GM12878 (cell line): ENCODE results near the gene ZNF423. TPM values are rescaled to one million over a fixed set of nuclear protein-coding genes. Genes with fewer than 3 reads are reported as not detected.

ENCODE experiments used
- ATAC-seq: fragments of 200-7000 bp; cut with Tn5 transposase; 3 replicates; pipeline ENCODE4 v1.9.1; 2020; ENCODE audit warnings: mild to moderate bottlenecking, moderate library complexity
- BruUV-seq: library from RNA; stranded (reverse); fragments of 400-500 nt; replicated peaks from 2 replicates; lab custom pipeline; 2021; lab: Mats Ljungman, UMichigan
- CTCF ChIA-PET: fragments of 300-600 bp; sonication (Branson Sonifier 250); formaldehyde crosslinking; extraction: SDS; loops from one replicate; lab custom pipeline; 2021; ENCODE audit warnings: inconsistent platforms; lab: Yijun Ruan, JAX
- POLR2A ChIA-PET: fragments of 350-600 bp; formaldehyde crosslinking; extraction: SDS; loops from one replicate; lab custom pipeline; 2021; ENCODE audit warnings: inconsistent platforms; lab: Charles Lee
- RAD21 ChIA-PET: fragments of 300-600 bp; sonication (Branson Sonifier 250); formaldehyde crosslinking; loops from one replicate; lab custom pipeline; 2023; ENCODE audit warnings: antibody characterized with exemption; ENCODE audit not compliant: unreplicated experiment; lab: Charles Lee
- SMC1A ChIA-PET: fragments of 300-600 bp; sonication (Branson Sonifier 250); formaldehyde crosslinking; loops from one replicate; lab custom pipeline; 2023; ENCODE audit not compliant: unreplicated experiment, uncharacterized antibody; lab: Charles Lee
- DNase-seq: peaks from one replicate; pipeline ENCODE4 v3.0.0-alpha.2; 2011; ENCODE audit warnings: low read depth, low spot score
- FAIRE-seq: peaks from 3 replicates; lab custom pipeline; 2011; peaks lifted over from hg19 to GRCh38; lab: Jason Lieb, UNC
- H2AFZ ChIP-seq: 2 replicates; pipeline ENCODE4 v1.6.0; 2011; ENCODE audit warnings: low read depth, low read length, control low read depth; ENCODE audit not compliant: control insufficient read depth
- H3K27ac ChIP-seq: 2 replicates; pipeline ENCODE4 v1.5.1; 2011; ENCODE audit warnings: control low read depth; ENCODE audit not compliant: control insufficient read depth, insufficient read depth
- H3K27me3 ChIP-seq, 2 experiments: replicated peaks in 1 of 2; 2 replicates each; pipeline versions ENCODE4 v1.6.0 to v1.6.1; 2011; ENCODE audit warnings: low read length in 1 of 2; ENCODE audit not compliant: control insufficient read depth in 2 of 2, insufficient read depth in 2 of 2
- H3K36me3 ChIP-seq, 2 experiments: 2 replicates each; pipeline ENCODE4 v1.5.1; 2011; ENCODE audit warnings: low read length in 1 of 2; ENCODE audit not compliant: control insufficient read depth in 2 of 2, insufficient read depth in 2 of 2
- H3K4me1 ChIP-seq: 2 replicates; pipeline ENCODE4 v1.6.1; 2011; ENCODE audit warnings: mild to moderate bottlenecking, low read length, moderate library complexity, mixed read lengths; ENCODE audit not compliant: control insufficient read depth, insufficient read depth
- H3K4me2 ChIP-seq: 2 replicates; pipeline ENCODE4 v1.6.0; 2011; ENCODE audit warnings: control low read depth; ENCODE audit not compliant: control insufficient read depth, insufficient read depth
- H3K4me3 ChIP-seq: fragments of 200-600 bp; sonication (generic); 2 replicates; pipeline ENCODE4 v1.5.1; 2016
- H3K79me2 ChIP-seq: 2 replicates; pipeline ENCODE4 v1.6.0; 2011; ENCODE audit warnings: low read length; ENCODE audit not compliant: control insufficient read depth, insufficient read depth
- H3K9ac ChIP-seq: 2 replicates; pipeline ENCODE4 v1.8.0; 2011; ENCODE audit warnings: low read length, control low read depth, mixed read lengths; ENCODE audit not compliant: control insufficient read depth, insufficient read depth
- H3K9me3 ChIP-seq: replicated peaks from 3 replicates; pipeline ENCODE4 v1.5.1; 2011; ENCODE audit warnings: mild to moderate bottlenecking, low read length; ENCODE audit not compliant: control insufficient read depth, insufficient read depth
- H4K20me1 ChIP-seq: 2 replicates; pipeline ENCODE4 v1.6.0; 2011; ENCODE audit not compliant: control insufficient read depth, insufficient read depth
- ATF2 ChIP-seq: IDR thresholded peaks from 2 replicates; pipeline ENCODE4 v1.6.1; 2012; ENCODE audit warnings: low read length, inconsistent platforms
- CEBPZ ChIP-seq: fragments of 150-350 bp; IDR thresholded peaks from 2 replicates; pipeline ENCODE4 v1.6.1; 2016; ENCODE audit warnings: low read depth, low read length
- JUND ChIP-seq: IDR thresholded peaks from 2 replicates; pipeline ENCODE4 v1.6.1; 2012; ENCODE audit warnings: low read depth, mild to moderate bottlenecking, low read length, improper control_type of control experiment, moderate library complexity
- MEF2A ChIP-seq: IDR thresholded peaks from 2 replicates; pipeline ENCODE4 v1.6.1; 2011; ENCODE audit warnings: low read depth, mild to moderate bottlenecking, low read length, moderate library complexity; ENCODE audit not compliant: insufficient read depth
- MTA3 ChIP-seq: IDR thresholded peaks from 2 replicates; pipeline ENCODE4 v1.6.1; 2012; ENCODE audit warnings: low read length, inconsistent platforms, borderline replicate concordance
- NR2F1 ChIP-seq: fragments of 450-650 bp; conservative IDR thresholded peaks from 2 replicates; pipeline ENCODE4 v1.6.1; 2017; ENCODE audit warnings: mild to moderate bottlenecking
- RFX5 ChIP-seq: IDR thresholded peaks from 2 replicates; pipeline ENCODE4 v1.6.1; 2011; ENCODE audit warnings: low read depth, low read length, improper control_type of control experiment
- SUZ12 ChIP-seq: fragments of 200-600 bp; sonication (generic); IDR thresholded peaks from one replicate; pipeline ENCODE4 v1.6.1; 2018; ENCODE audit warnings: antibody characterized with exemption, mild to moderate bottlenecking; ENCODE audit not compliant: unreplicated experiment
- ZBTB11 ChIP-seq: fragments of 450-650 bp; formaldehyde crosslinking; IDR thresholded peaks from 2 replicates; pipeline ENCODE4 v1.5.0; 2022; ENCODE audit warnings: mild to moderate bottlenecking, missing genetic modification characterization
- ZBTB40 ChIP-seq: fragments of 450-650 bp; IDR thresholded peaks from 2 replicates; pipeline ENCODE4 v1.6.1; 2016; ENCODE audit warnings: mild to moderate bottlenecking, moderate library complexity, borderline replicate concordance
- ZNF217 ChIP-seq: fragments of 450-650 bp; IDR thresholded peaks from 2 replicates; pipeline ENCODE4 v1.6.1; 2017; ENCODE audit warnings: antibody characterized with exemption, mild to moderate bottlenecking
- WGBS: methylation state at CpG from one replicate; pipeline ENCODE4 v1.1.6; 2016; ENCODE audit warnings: low lambda C conversion rate; ENCODE audit not compliant: insufficient replicate concordance, insufficient coverage; ENCODE audit errors: missing lambda C conversion rate; 5-methylcytosine and 5-hydroxymethylcytosine counted together
- in situ Hi-C: fragments of 300-500 bp; cut with MboI; formaldehyde crosslinking; loops from 9 replicates; pipeline ENCODE4 v1.14.3; 2018; ENCODE audit warnings: mixed read lengths
- intact Hi-C: fragments of 100-400 bp; cut with micrococcal nuclease; formaldehyde crosslinking; loops from one replicate; pipeline ENCODE4 v1.14.2; 2022; ENCODE audit not compliant: unreplicated experiment
- polyA plus RNA-seq, 11 experiments: library from polyadenylated mRNA; depleted of rRNA in 4 of 11; unstranded in 6 of 11; stranded (reverse) in 5 of 11; fragments of >200 nt; fragmentation: Nextera tagmentation in 4 of 11; fragmentation: Illumina TruSeq in 1 of 11; extraction: Ambion mirVana in 4 of 11; extraction: Trizol in 1 of 11; gene quantifications; 1 replicate in 1 of 11; 2 replicates in 10 of 11; pipeline versions ENCODE4 v1.2.1 to v1.2.3, GENCODE V29; 2011 to 2016; ENCODE audit warnings: inconsistent platforms in 2 of 11, missing spikeins in 2 of 11, low read depth in 1 of 11
- total RNA-seq, 4 experiments: library from RNA; depleted of rRNA in 3 of 4; stranded (reverse); fragments of >200 nt in 3 of 4; fragmentation: Illumina TruSeq in 1 of 4; extraction: Trizol in 1 of 4; gene quantifications; 2 replicates each; pipeline versions ENCODE4 v1.2.1 to v1.2.3, GENCODE V29; 2013 to 2021

The ZNF423 gene
- total and polyA plus RNA-seq, 10 of the 15 experiments (the other 5 are each of a cell fraction or from before 2014, with no cell fraction given) = 0.03 to 0.64 (median 0.10) TPM

- no peak for FAIRE-seq
- intact Hi-C loops = loop anchor here (5.0 kb wide), 1 partner anchor 32 kb away; no protein-coding TSS in a partner anchor
These were observed 266.3 kb downstream of the ZNF423 start for GRCh38 chr16:49589544-49590031.

More at GRCh38 chr16:49589544-49590031, 266.3 kb downstream of the ZNF423 start:
- WGBS = 56% methylated on average over 15 of the region's 15 CpGs
- H4K20me1 ChIP-seq = no peaks in the 10 kb centered on the region
- H3K4me1 ChIP-seq = peaks cover 17% of the 10 kb centered on the region
- DNase-seq (no peak), ATAC-seq (no peak)
- H3K79me2 ChIP-seq = no peaks in the 10 kb centered on the region; the same call in 1 of the 2 replicates
- ChIA-PET SMC1A (no interaction called here), CTCF (interaction anchor here (0.7 to 2.1 kb wide), 3 partner anchors 69 to 182 kb away, joined by 3 to 11 read pairs (median 4); no protein-coding TSS in a partner anchor), RAD21 (no interaction called here), POLR2A (no interaction called here)
- no peak for TF ChIP-seq ZNF217
- no peak for TF ChIP-seq RFX5
- TF ChIP-seq SUZ12 = no peak
- no peak for TF ChIP-seq MTA3
- no peak for TF ChIP-seq ZBTB11 (CRISPR knock-in tag)
- TF ChIP-seq ZBTB40 = no peak
- no peak for TF ChIP-seq MEF2A
- TF ChIP-seq JUND = no peak
- no peak for TF ChIP-seq CEBPZ
- TF ChIP-seq ATF2 = no peak
- no peak for TF ChIP-seq NR2F1
- no peak overlapping the region for H3K4me3 ChIP-seq
- H3K27me3 ChIP-seq = no peaks in the 10 kb centered on the region; a peak in 1 of 4 replicates
- H2AFZ ChIP-seq = no peak overlapping the region
- H3K36me3 ChIP-seq = no peaks in the 10 kb centered on the region
- in situ Hi-C loops = loop anchor here (10.0 kb wide), 1 partner anchor 175 kb away; no protein-coding TSS in a partner anchor
- BruUV-seq = no TSS peak
- no peak overlapping the region for H3K4me2 ChIP-seq
- no peak overlapping the region for H3K9ac ChIP-seq
- H3K9me3 ChIP-seq = no peaks in the 10 kb centered on the region
- no peak overlapping the region for H3K27ac ChIP-seq
